OCI-LY1 (cell line): Measurements from ENCODE around the gene ZBTB38.
A peak's percentile ranks its signal among the peaks of the same experiment; 100 is the strongest.

Experiments used
- H2AFZ ChIP-seq: fragments of 200-600 bp; sonication (generic), shearing (Covaris generic); 2 replicates; pipeline ENCODE4 v1.6.0; 2014; ENCODE audit warnings: antibody characterized with exemption, mild to moderate bottlenecking, low read length
- H3F3A ChIP-seq: fragments of 200-600 bp; sonication (generic), shearing (Covaris generic); 2 replicates; pipeline ENCODE4 v1.6.0; 2014; ENCODE audit warnings: mild to moderate bottlenecking, antibody characterized with exemption, low read length, moderate library complexity; ENCODE audit not compliant: insufficient read depth
- H3K27ac ChIP-seq: fragments of 200-600 bp; sonication (generic); 2 replicates; pipeline ENCODE4 v1.5.1; 2014; ENCODE audit warnings: low read length, mixed run types, mild to moderate bottlenecking, low read depth; ENCODE audit not compliant: poor library complexity, severe bottlenecking
- H3K27me3 ChIP-seq: fragments of 200-600 bp; sonication (generic); 2 replicates; pipeline ENCODE4 v1.6.0; 2014; ENCODE audit warnings: antibody characterized with exemption, mild to moderate bottlenecking, low read length, moderate library complexity; ENCODE audit not compliant: insufficient read depth
- H3K36me3 ChIP-seq: fragments of 200-600 bp; sonication (generic); 2 replicates; pipeline ENCODE4 v1.6.1; 2014; ENCODE audit warnings: mild to moderate bottlenecking, antibody characterized with exemption, low read length, moderate library complexity, mixed read lengths; ENCODE audit not compliant: insufficient read depth
- H3K4me1 ChIP-seq: fragments of 200-600 bp; sonication (generic); 2 replicates; pipeline ENCODE4 v1.5.1; 2014; ENCODE audit warnings: mild to moderate bottlenecking, low read length, moderate library complexity; ENCODE audit not compliant: insufficient read depth, severe bottlenecking
- H3K4me2 ChIP-seq: fragments of 200-600 bp; sonication (generic), shearing (Covaris generic); 2 replicates; pipeline ENCODE4 v1.6.1; 2014; ENCODE audit warnings: low read length
- H3K4me3 ChIP-seq: fragments of 200-600 bp; sonication (generic); 2 replicates; pipeline ENCODE4 v1.5.1; 2014; ENCODE audit warnings: low read length, low read depth, mild to moderate bottlenecking, mixed read lengths; ENCODE audit not compliant: poor library complexity, severe bottlenecking
- H3K79me2 ChIP-seq: fragments of 200-600 bp; shearing (Covaris generic); 2 replicates; pipeline ENCODE4 v1.6.1; 2016; ENCODE audit warnings: mixed run types, low read length, mixed read lengths; ENCODE audit not compliant: insufficient read depth
- H3K9ac ChIP-seq: fragments of 200-600 bp; sonication (generic), shearing (Covaris generic); 2 replicates; pipeline ENCODE4 v1.6.1; 2014; ENCODE audit warnings: mild to moderate bottlenecking, low read length, mixed read lengths
- H3K9me2 ChIP-seq: fragments of 200-600 bp; sonication (generic), shearing (Covaris generic); 2 replicates; pipeline ENCODE4 v1.6.1; 2014; ENCODE audit warnings: low read depth, mild to moderate bottlenecking, low read length, mixed read lengths
- H3K9me3 ChIP-seq: fragments of 200-600 bp; shearing (Covaris generic); 2 replicates; pipeline ENCODE4 v1.6.1; 2014; ENCODE audit warnings: low read length, mixed read lengths
- H4K20me1 ChIP-seq: fragments of 200-600 bp; sonication (generic), shearing (Covaris generic); 2 replicates; pipeline ENCODE4 v1.6.0; 2016; ENCODE audit warnings: mild to moderate bottlenecking, low read length; ENCODE audit not compliant: insufficient read depth
- CTCF ChIP-seq: fragments of 200-600 bp; sonication (generic), shearing (Covaris generic); IDR thresholded peaks from 2 replicates; pipeline ENCODE4 v1.5.1; 2017; ENCODE audit warnings: mild to moderate bottlenecking, antibody characterized with exemption, low read length, moderate library complexity, mixed read lengths
- EZH2 ChIP-seq: fragments of 200-600 bp; sonication (generic), shearing (Covaris generic); IDR thresholded peaks from 2 replicates; pipeline ENCODE4 v1.8.0; 2017; ENCODE audit warnings: borderline replicate concordance, mixed run types, mild to moderate bottlenecking, antibody characterized with exemption, low read length, moderate library complexity, mixed read lengths

Gene ZBTB38

GRCh38 chr3:141403576-141403975, 35.3 kb downstream of the ZBTB38 start:
- Histone ChIP-seq H3K9me3 (no peaks in the 10 kb centered on the region), H3K9me2 (no peaks in the 10 kb centered on the region), H3K4me2 (peak overlapping the region; percentile 82), H3F3A (no peaks in the 10 kb centered on the region; the same call in 1 of the 2 replicates), H2AFZ (no peak overlapping the region), H4K20me1 (no peaks in the 10 kb centered on the region), H3K27me3 (no peaks in the 10 kb centered on the region), H3K4me3 (peak overlapping the region; percentile 65), H3K36me3 (peaks cover 46% of the 10 kb centered on the region), H3K27ac (no peak overlapping the region), H3K79me2 (no peaks in the 10 kb centered on the region), H3K9ac (peak overlapping the region; percentile 76; the same call in 1 of the 2 replicates), H3K4me1 (peaks cover 49% of the 10 kb centered on the region)
- TF ChIP-seq CTCF, result no peak
- no peak for TF ChIP-seq EZH2

GRCh38 chr3:141405025-141405424, 36.7 kb downstream of the ZBTB38 start:
- Histone ChIP-seq H3K4me2 (no peak overlapping the region), H3F3A (no peaks in the 10 kb centered on the region; the same call in 1 of the 2 replicates), H3K9me2 (no peaks in the 10 kb centered on the region), H3K9ac (no peak overlapping the region), H3K36me3 (peaks cover 46% of the 10 kb centered on the region), H3K4me1 (peaks cover 48% of the 10 kb centered on the region), H3K79me2 (no peaks in the 10 kb centered on the region), H3K4me3 (no peak overlapping the region), H3K9me3 (no peaks in the 10 kb centered on the region), H2AFZ (no peak overlapping the region), H3K27me3 (no peaks in the 10 kb centered on the region), H3K27ac (no peak overlapping the region), H4K20me1 (no peaks in the 10 kb centered on the region)
- TF ChIP-seq EZH2 (no peak), CTCF (no peak)

GRCh38 chr3:141405591-141405990, 37.3 kb downstream of the ZBTB38 start:
- Histone ChIP-seq H3K4me1 (peaks cover 48% of the 10 kb centered on the region), H3K27ac (no peak overlapping the region)

More at GRCh38 chr3:141405591-141405990, 37.3 kb downstream of the ZBTB38 start:
- Histone ChIP-seq H2AFZ (no peak overlapping the region), H3K9ac (no peak overlapping the region), H3K36me3 (peaks cover 43% of the 10 kb centered on the region), H3K27me3 (no peaks in the 10 kb centered on the region), H3K79me2 (no peaks in the 10 kb centered on the region), H3K4me2 (no peak overlapping the region), H3F3A (no peaks in the 10 kb centered on the region; the same call in 1 of the 2 replicates), H3K9me2 (no peaks in the 10 kb centered on the region), H4K20me1 (no peaks in the 10 kb centered on the region), H3K9me3 (no peaks in the 10 kb centered on the region), H3K4me3 (no peak overlapping the region)
- TF ChIP-seq CTCF, result no peak
- TF ChIP-seq EZH2, result no peak
